ENCODE measurements around the gene MTR. TPM values are rescaled to one million over a fixed set of nuclear protein-coding genes. Genes with fewer than 3 reads are reported as not detected.

The MTR gene
- total RNA-seq, 4 donors from 2014 or later: 29.7 to 43.4 (median 34.6) TPM

GRCh38 chr1:236794585-236795034 lies 482 bp upstream of the MTR start:
- TF ChIP-seq CTCF (IDR thresholded peaks at IDR 0.05) (no peak), POLR2AphosphoS5 (IDR thresholded peaks at IDR 0.05) (no peak), EP300 (IDR thresholded peaks at IDR 0.05) (no peak), POLR2A (IDR thresholded peaks at IDR 0.05; ENCODE audit: low read depth) (no peak)
- WGBS: 16% methylated on average over 11 of the region's 11 CpGs
- H3K27ac ChIP-seq (replicated peaks in 1 of 4): peak overlapping the region; percentile 93 to 97 (median 95)

GRCh38 chr1:236795757-236796667 lies 920 bp downstream of the MTR start:
- H3K36me3 ChIP-seq: peaks cover 0 to 5% (median 0%) of the 10 kb centered on the region in 4 donors
- TF ChIP-seq POLR2AphosphoS5 (IDR thresholded peaks at IDR 0.05) (no peak), CTCF (IDR thresholded peaks at IDR 0.05) (no peak), POLR2A (IDR thresholded peaks at IDR 0.05; ENCODE audit: low read depth) (no peak)
- H3K27me3 ChIP-seq: no peaks in the 10 kb centered on the region
- 1% methylated on average over 39 of the region's 41 CpGs for WGBS
- peak overlapping the region; percentile 68 to 99 (median 88) for H3K4me3 ChIP-seq
- no peak for DNase-seq (ENCODE audit: extremely low spot score)
- peak overlapping the region; percentile 93 to 97 (median 95) for H3K27ac ChIP-seq (replicated peaks in 1 of 4)
- no peaks in the 10 kb centered on the region for H3K9me3 ChIP-seq
- peaks cover 26 to 43% (median 31%) of the 10 kb centered on the region in 4 donors for H3K4me1 ChIP-seq
- intact Hi-C loops (cut with DNase I): loop anchor here (10.0 kb wide), 1 partner anchor 191 kb away; the partner anchor contains the start of gene HEATR1

More at GRCh38 chr1:236794585-236795034, 482 bp upstream of the MTR start:
- Histone ChIP-seq H3K9me3 (no peaks in the 10 kb centered on the region), H3K4me1 (peaks cover 19 to 35% (median 31%) of the 10 kb centered on the region in 4 donors), H3K4me3 (peak overlapping the region; percentile 68 to 99 (median 88)), H3K36me3 (no peaks in the 10 kb centered on the region), H3K27me3 (no peaks in the 10 kb centered on the region)
- no peak for DNase-seq (ENCODE audit: extremely low spot score)
- intact Hi-C loops (cut with DNase I): loop anchor here (10.0 kb wide), 1 partner anchor 190 kb away; the partner anchor contains the start of gene HEATR1

GRCh38 chr1:236799001-236799400 lies 3.9 kb downstream of the MTR start:
- WGBS: 93% methylated on average over 5 of the region's 5 CpGs
- peaks cover 37 to 60% (median 51%) of the 10 kb centered on the region in 4 donors for H3K4me1 ChIP-seq
- intact Hi-C loops (cut with DNase I): loop anchor here (10.0 kb wide), 1 partner anchor 194 kb away; the partner anchor contains the start of gene HEATR1

DNA sequence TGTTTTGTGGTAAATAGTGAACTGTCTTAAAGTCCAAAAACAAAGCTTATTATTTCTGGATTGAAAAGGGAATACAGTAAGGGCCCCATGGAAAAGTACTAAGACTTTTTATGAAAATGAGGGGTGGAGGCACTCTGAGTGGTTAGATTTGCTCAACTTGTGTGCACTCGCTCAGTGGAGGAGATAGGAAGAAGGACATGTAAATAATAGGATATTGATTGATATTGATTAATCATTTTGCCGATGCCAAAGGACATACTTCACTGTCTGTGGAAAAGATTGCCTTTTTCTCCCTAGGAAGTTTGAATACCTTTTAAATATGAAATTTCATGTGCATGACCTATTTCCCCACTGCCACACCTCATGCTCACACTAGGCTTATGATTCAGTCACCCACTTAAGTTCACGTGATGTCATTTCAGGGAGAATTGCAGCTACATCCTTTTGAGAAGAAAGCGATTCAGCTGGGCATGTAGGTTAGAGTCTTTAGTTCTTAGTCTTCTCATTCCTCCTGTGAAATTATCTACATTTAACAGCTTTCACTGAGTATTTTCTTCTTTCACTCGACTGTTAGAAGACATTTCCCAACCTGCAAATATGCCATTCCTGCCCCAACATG lies 5.0 kb downstream of the MTR start:
- DNase-seq (ENCODE audit: extremely low spot score): no peak
- WGBS: 96% methylated on average over 5 of the region's 5 CpGs
- no peak overlapping the region for H3K4me3 ChIP-seq
- TF ChIP-seq CTCF (IDR thresholded peaks at IDR 0.05) (no peak), POLR2A (IDR thresholded peaks at IDR 0.05; ENCODE audit: low read depth) (no peak), POLR2AphosphoS5 (IDR thresholded peaks at IDR 0.05) (no peak), EP300 (IDR thresholded peaks at IDR 0.05) (no peak)
- no peaks in the 10 kb centered on the region for H3K27me3 ChIP-seq
- intact Hi-C loops (cut with DNase I): no loop called here
- H3K36me3 ChIP-seq: peaks cover 0 to 14% (median 7%) of the 10 kb centered on the region in 4 donors
- no peaks in the 10 kb centered on the region for H3K9me3 ChIP-seq
- peaks cover 32 to 59% (median 48%) of the 10 kb centered on the region in 4 donors for H3K4me1 ChIP-seq
- H3K27ac ChIP-seq (replicated peaks in 1 of 4): no peak overlapping the region

More at GRCh38 chr1:236799001-236799400, 3.9 kb downstream of the MTR start:
- Histone ChIP-seq H3K4me3 (no peak overlapping the region), H3K27ac (replicated peaks in 1 of 4) (no peak overlapping the region), H3K9me3 (no peaks in the 10 kb centered on the region), H3K36me3 (peaks cover 0 to 10% (median 4%) of the 10 kb centered on the region in 4 donors), H3K27me3 (no peaks in the 10 kb centered on the region)
- TF ChIP-seq EP300 (IDR thresholded peaks at IDR 0.05) (no peak), POLR2AphosphoS5 (IDR thresholded peaks at IDR 0.05) (no peak), POLR2A (IDR thresholded peaks at IDR 0.05; ENCODE audit: low read depth) (no peak), CTCF (IDR thresholded peaks at IDR 0.05) (no peak)
- no peak for DNase-seq (ENCODE audit: extremely low spot score)
